Nephron progenitor cell (in vitro differentiated cells): Measurements from ENCODE around the gene COL9A3.
A peak's percentile ranks its signal among the peaks of the same experiment; 100 is the strongest.

Source experiments
- DNase-seq: peaks from one replicate; pipeline ENCODE4 v3.0.0; 2021
- H3K27ac Mint-ChIP-seq: 2 replicates; pipeline ENCODE4 v1.8.0; 2021; ENCODE audit warnings: mild to moderate bottlenecking, moderate library complexity, mixed read lengths
- H3K27me3 Mint-ChIP-seq: 2 replicates; pipeline ENCODE4 v1.8.0; 2021; ENCODE audit warnings: mild to moderate bottlenecking, low read depth, mixed read lengths; ENCODE audit not compliant: poor library complexity
- H3K36me3 Mint-ChIP-seq: 2 replicates; pipeline ENCODE4 v1.8.0; 2021; ENCODE audit warnings: low read depth, mixed read lengths
- H3K4me1 Mint-ChIP-seq: 2 replicates; pipeline ENCODE4 v1.8.0; 2021; ENCODE audit warnings: mixed read lengths
- H3K4me3 Mint-ChIP-seq: 2 replicates; pipeline ENCODE4 v1.8.0; 2021; ENCODE audit warnings: mild to moderate bottlenecking, moderate library complexity, mixed read lengths
- H3K9me3 Mint-ChIP-seq: 2 replicates; pipeline ENCODE4 v1.8.0; 2021; ENCODE audit warnings: mild to moderate bottlenecking, moderate library complexity, mixed read lengths
- TF ChIP-seq, protein P1 (sequence below): fragments of 200-600 bp; sonication (generic); IDR thresholded peaks from 2 replicates; pipeline ENCODE4 v1.5.0; 2021; ENCODE audit warnings: antibody characterized with exemption

COL9A3 gene

GRCh38 chr20:62787866-62788265 is 29.0 kb upstream of the COL9A3 start:
- no peak overlapping the region for H3K27ac Mint-ChIP-seq
- peaks cover 48% of the 10 kb centered on the region for H3K4me1 Mint-ChIP-seq
- peak overlapping the region; percentile 57 for H3K4me3 Mint-ChIP-seq
- TF ChIP-seq, protein P1, sequence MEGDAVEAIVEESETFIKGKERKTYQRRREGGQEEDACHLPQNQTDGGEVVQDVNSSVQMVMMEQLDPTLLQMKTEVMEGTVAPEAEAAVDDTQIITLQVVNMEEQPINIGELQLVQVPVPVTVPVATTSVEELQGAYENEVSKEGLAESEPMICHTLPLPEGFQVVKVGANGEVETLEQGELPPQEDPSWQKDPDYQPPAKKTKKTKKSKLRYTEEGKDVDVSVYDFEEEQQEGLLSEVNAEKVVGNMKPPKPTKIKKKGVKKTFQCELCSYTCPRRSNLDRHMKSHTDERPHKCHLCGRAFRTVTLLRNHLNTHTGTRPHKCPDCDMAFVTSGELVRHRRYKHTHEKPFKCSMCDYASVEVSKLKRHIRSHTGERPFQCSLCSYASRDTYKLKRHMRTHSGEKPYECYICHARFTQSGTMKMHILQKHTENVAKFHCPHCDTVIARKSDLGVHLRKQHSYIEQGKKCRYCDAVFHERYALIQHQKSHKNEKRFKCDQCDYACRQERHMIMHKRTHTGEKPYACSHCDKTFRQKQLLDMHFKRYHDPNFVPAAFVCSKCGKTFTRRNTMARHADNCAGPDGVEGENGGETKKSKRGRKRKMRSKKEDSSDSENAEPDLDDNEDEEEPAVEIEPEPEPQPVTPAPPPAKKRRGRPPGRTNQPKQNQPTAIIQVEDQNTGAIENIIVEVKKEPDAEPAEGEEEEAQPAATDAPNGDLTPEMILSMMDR, result no peak
- peaks cover 27% of the 10 kb centered on the region for H3K27me3 Mint-ChIP-seq
- H3K9me3 Mint-ChIP-seq, result no peaks in the 10 kb centered on the region
- no peak for DNase-seq
- H3K36me3 Mint-ChIP-seq, result no peaks in the 10 kb centered on the region

DNA sequence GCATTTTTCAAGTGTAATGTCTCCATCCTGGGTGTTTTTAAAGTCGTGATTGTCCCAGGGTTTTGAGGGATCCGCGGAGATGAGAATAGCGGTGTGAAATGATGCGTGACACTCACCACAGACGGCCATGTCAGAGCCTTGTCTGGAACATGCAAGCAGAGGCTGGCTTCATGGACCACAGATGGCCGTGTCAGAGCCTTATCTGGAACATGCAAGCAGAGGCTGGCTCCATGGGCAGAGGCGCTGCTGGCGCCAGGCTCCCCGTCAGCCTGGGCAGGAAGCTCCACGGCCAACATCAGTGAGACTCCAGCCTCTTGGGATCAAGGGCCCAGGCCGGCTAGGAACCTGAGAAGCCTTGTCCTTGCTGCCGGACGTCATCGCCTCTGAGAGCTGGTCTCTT is 28.2 kb upstream of the COL9A3 start:
- peaks cover 28% of the 10 kb centered on the region for H3K27me3 Mint-ChIP-seq
- TF ChIP-seq, protein P1, result no peak
- H3K4me1 Mint-ChIP-seq, result peaks cover 43% of the 10 kb centered on the region
- H3K36me3 Mint-ChIP-seq, result no peaks in the 10 kb centered on the region
- no peak overlapping the region for H3K4me3 Mint-ChIP-seq
- DNase-seq, result no peak
- H3K27ac Mint-ChIP-seq, result no peak overlapping the region
- no peaks in the 10 kb centered on the region for H3K9me3 Mint-ChIP-seq

DNA sequence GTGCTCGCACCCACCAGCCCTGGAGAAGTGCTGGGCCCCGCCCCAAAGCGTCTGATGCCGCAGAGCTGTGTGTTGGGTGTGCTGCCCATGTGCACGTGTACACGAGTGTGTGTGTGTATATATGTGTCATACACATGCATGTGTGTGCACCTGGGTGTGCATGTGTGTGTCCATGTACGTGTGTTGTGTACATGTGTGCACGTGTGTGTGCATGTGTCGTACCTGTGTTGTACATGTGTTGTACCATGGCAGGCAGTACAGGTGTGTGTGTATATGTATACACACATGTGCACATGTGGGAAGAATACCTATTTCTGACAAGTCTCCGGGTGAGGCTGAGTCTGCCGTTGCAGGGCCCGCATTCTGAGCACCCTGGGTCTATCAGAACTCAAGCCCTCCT is 26.8 kb upstream of the COL9A3 start:
- H3K27me3 Mint-ChIP-seq, result peaks cover 33% of the 10 kb centered on the region
- TF ChIP-seq, protein P1, result no peak

DNA sequence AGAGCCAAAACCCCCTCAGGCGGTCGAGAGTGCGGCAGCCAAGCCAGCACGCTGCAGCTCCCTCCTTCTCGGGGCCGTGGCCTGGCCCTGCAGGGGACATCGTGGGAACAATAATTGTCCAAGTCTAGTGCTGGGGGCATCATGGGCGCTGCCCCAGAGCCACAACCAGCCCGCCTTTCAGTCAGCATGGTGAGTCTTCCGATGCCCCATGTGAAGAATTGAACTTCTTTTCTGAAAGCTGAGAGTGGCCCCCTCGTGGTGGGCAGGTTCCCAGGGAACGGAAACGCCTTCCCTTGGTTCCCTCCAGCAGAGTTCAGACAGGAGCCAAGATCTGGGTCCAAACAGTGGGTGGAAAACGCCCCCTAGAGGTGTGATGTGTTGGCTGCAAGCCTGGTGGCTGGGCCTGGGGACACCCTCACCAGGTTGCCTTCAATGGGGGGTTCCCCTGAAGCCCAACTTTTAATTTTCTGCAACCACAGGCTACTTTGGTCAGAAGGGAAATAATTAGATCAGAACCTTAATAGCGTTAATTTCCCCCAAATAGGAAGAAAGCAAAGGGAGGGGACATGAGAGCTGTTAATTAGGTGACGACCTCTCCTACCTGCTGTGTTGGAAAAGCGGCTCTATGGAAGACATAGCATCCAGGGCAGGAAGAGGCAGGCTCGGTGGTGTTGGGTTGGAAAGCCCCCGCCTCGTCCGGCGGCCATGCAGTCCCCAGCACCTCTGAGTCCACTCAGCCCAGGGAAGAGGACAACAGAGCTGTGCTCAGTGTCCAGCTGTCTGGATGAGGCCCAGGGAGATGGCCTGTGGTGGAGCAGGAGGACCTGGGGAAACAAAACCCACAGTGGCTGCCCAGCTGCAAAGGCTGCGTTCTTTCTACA is 25.3 kb upstream of the COL9A3 start:
- DNase-seq, result peak; percentile 85
- TF ChIP-seq, protein P1, result peak; percentile 98
- H3K4me3 Mint-ChIP-seq, result no peak overlapping the region
- no peak overlapping the region for H3K27ac Mint-ChIP-seq
- H3K27me3 Mint-ChIP-seq, result peaks cover 38% of the 10 kb centered on the region
- no peaks in the 10 kb centered on the region for H3K36me3 Mint-ChIP-seq
- H3K4me1 Mint-ChIP-seq, result peaks cover 37% of the 10 kb centered on the region
- no peaks in the 10 kb centered on the region for H3K9me3 Mint-ChIP-seq

More for the DNA sequence above, 26.8 kb upstream of the COL9A3 start:
- H3K36me3 Mint-ChIP-seq, result no peaks in the 10 kb centered on the region
- H3K9me3 Mint-ChIP-seq, result no peaks in the 10 kb centered on the region
- H3K27ac Mint-ChIP-seq, result no peak overlapping the region
- no peak for DNase-seq
- no peak overlapping the region for H3K4me3 Mint-ChIP-seq
- H3K4me1 Mint-ChIP-seq, result peaks cover 43% of the 10 kb centered on the region

- no peak overlapping the region for H3K4me3 Mint-ChIP-seq
- TF ChIP-seq, protein P1, result no peak
- H3K9me3 Mint-ChIP-seq, result no peaks in the 10 kb centered on the region
- H3K4me1 Mint-ChIP-seq, result peaks cover 29% of the 10 kb centered on the region
- H3K27ac Mint-ChIP-seq, result no peak overlapping the region
- no peak for DNase-seq
- peaks cover under 1% of the 10 kb centered on the region for H3K36me3 Mint-ChIP-seq
- peaks cover 36% of the 10 kb centered on the region for H3K27me3 Mint-ChIP-seq
Measured at GRCh38 chr20:62792182-62792939, 24.5 kb upstream of the COL9A3 start.
